ENCODE measurements around the gene AKAP12. TPM values are rescaled to one million over a fixed set of nuclear protein-coding genes. Genes with fewer than 3 reads are reported as not detected.
A peak's percentile ranks its signal among the peaks of the same experiment; 100 is the strongest.

Gene AKAP12
- polyA plus RNA-seq, 1 donor (not counting 4 experiments of a cell fraction or from before 2014, with no cell fraction given) = 0.56 TPM

GRCh38 chr6:151317103-151317994 is 77.6 kb downstream of the AKAP12 start:
- no peak for DNase-seq (ENCODE audit: low read depth, low spot score)
- H3K9ac ChIP-seq (ENCODE audit: control insufficient read depth, extremely low read depth, insufficient read depth, low read length) = no peak overlapping the region
- no peaks in the 10 kb centered on the region for H3K36me3 ChIP-seq (ENCODE audit: control insufficient read depth in 2 of 2, extremely low read depth in 1 of 2, insufficient read depth in 2 of 2, low read length in 2 of 2)
- no peaks in the 10 kb centered on the region for H3K9me1 ChIP-seq (ENCODE audit: control insufficient read depth, extremely low read depth, insufficient read depth, low read length)
- no peak overlapping the region for H2AFZ ChIP-seq (ENCODE audit: control insufficient read depth, low read length)
- H4K20me1 ChIP-seq (ENCODE audit: control insufficient read depth, extremely low read depth, insufficient read depth, low read length) = no peaks in the 10 kb centered on the region
- H3K4me3 ChIP-seq (ENCODE audit: control insufficient read depth in 2 of 3, extremely low read depth in 1 of 3, insufficient read depth in 2 of 3, low read depth in 1 of 3, low read length in 3 of 3) = no peak overlapping the region
- no peak overlapping the region for H3K27ac ChIP-seq (ENCODE audit: control insufficient read depth, insufficient read depth, low read length)
- H3K4me1 ChIP-seq (ENCODE audit: control insufficient read depth, extremely low read depth, insufficient read depth, low read length) = no peaks in the 10 kb centered on the region
- no peak for TF ChIP-seq CTCF (optimal IDR thresholded peaks at IDR 0.05 in 1 of 3, IDR thresholded peaks at IDR 0.05 in 1 of 3, conservative IDR thresholded peaks at IDR 0.05 in 1 of 3; ENCODE audit: extremely low read depth in 1 of 3, insufficient read depth in 2 of 3, low read length in 3 of 3)
- no peak for TF ChIP-seq EZH2 (IDR thresholded peaks at IDR 0.05; ENCODE audit: low read length)
- no peaks in the 10 kb centered on the region for H3K9me3 ChIP-seq (ENCODE audit: control insufficient read depth, low read depth, low read length)
- dilution Hi-C loops (cut with MboI; ENCODE audit: extremely low pct_ligation_motif_present, low sequenced_read_pairs) = no loop called here
- peak; percentile 39 for FAIRE-seq
- no peaks in the 10 kb centered on the region for H3K79me2 ChIP-seq (ENCODE audit: control insufficient read depth, insufficient read depth, low read length)
- no peak overlapping the region for H3K4me2 ChIP-seq (ENCODE audit: control insufficient read depth, extremely low read depth, insufficient read depth, low read depth, low read length)
- no peaks in the 10 kb centered on the region for H3K27me3 ChIP-seq (ENCODE audit: control insufficient read depth, extremely low read depth, insufficient read depth, low read length)

- dilution Hi-C loops (cut with MboI; ENCODE audit: extremely low pct_ligation_motif_present, low sequenced_read_pairs) = no loop called here
- Histone ChIP-seq H3K79me2 (ENCODE audit: control insufficient read depth, insufficient read depth, low read length) (no peaks in the 10 kb centered on the region), H2AFZ (ENCODE audit: control insufficient read depth, low read length) (no peak overlapping the region), H3K9me1 (ENCODE audit: control insufficient read depth, extremely low read depth, insufficient read depth, low read length) (no peaks in the 10 kb centered on the region), H3K9ac (ENCODE audit: control insufficient read depth, extremely low read depth, insufficient read depth, low read length) (no peak overlapping the region), H4K20me1 (ENCODE audit: control insufficient read depth, extremely low read depth, insufficient read depth, low read length) (no peaks in the 10 kb centered on the region), H3K9me3 (ENCODE audit: control insufficient read depth, low read depth, low read length) (no peaks in the 10 kb centered on the region), H3K4me1 (ENCODE audit: control insufficient read depth, extremely low read depth, insufficient read depth, low read length) (no peaks in the 10 kb centered on the region), H3K36me3 (ENCODE audit: control insufficient read depth in 2 of 2, extremely low read depth in 1 of 2, insufficient read depth in 2 of 2, low read length in 2 of 2) (no peaks in the 10 kb centered on the region), H3K27ac (ENCODE audit: control insufficient read depth, insufficient read depth, low read length) (no peak overlapping the region), H3K4me2 (ENCODE audit: control insufficient read depth, extremely low read depth, insufficient read depth, low read depth, low read length) (no peak overlapping the region), H3K27me3 (ENCODE audit: control insufficient read depth, extremely low read depth, insufficient read depth, low read length) (no peaks in the 10 kb centered on the region), H3K4me3 (ENCODE audit: control insufficient read depth in 2 of 3, extremely low read depth in 1 of 3, insufficient read depth in 2 of 3, low read depth in 1 of 3, low read length in 3 of 3) (no peak overlapping the region)
- no peak for DNase-seq (ENCODE audit: low read depth, low spot score)
- TF ChIP-seq CTCF (optimal IDR thresholded peaks at IDR 0.05 in 1 of 3, IDR thresholded peaks at IDR 0.05 in 1 of 3, conservative IDR thresholded peaks at IDR 0.05 in 1 of 3; ENCODE audit: extremely low read depth in 1 of 3, insufficient read depth in 2 of 3, low read length in 3 of 3) = no peak
- no peak for TF ChIP-seq EZH2 (IDR thresholded peaks at IDR 0.05; ENCODE audit: low read length)
- FAIRE-seq = no peak
Observed at GRCh38 chr6:151317995-151318365, 78.2 kb downstream of the AKAP12 start.
